NCI-H2107 treated with DMSO at 0.1 percent for 48 hours (cell line): ENCODE measurements around the gene LGI2.
"Not testable (repeated sequence)": the region's sequence is repeated elsewhere in the genome, so short reads cannot be mapped to it uniquely, and the experiment has no call there.

Experiments
- DNase-seq: peaks from one replicate; lab custom pipeline; 2025; ENCODE audit not compliant: unreplicated experiment; lab: John Stamatoyannopoulos, UW

Gene LGI2, protein sequence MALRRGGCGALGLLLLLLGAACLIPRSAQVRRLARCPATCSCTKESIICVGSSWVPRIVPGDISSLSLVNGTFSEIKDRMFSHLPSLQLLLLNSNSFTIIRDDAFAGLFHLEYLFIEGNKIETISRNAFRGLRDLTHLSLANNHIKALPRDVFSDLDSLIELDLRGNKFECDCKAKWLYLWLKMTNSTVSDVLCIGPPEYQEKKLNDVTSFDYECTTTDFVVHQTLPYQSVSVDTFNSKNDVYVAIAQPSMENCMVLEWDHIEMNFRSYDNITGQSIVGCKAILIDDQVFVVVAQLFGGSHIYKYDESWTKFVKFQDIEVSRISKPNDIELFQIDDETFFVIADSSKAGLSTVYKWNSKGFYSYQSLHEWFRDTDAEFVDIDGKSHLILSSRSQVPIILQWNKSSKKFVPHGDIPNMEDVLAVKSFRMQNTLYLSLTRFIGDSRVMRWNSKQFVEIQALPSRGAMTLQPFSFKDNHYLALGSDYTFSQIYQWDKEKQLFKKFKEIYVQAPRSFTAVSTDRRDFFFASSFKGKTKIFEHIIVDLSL

DNA sequence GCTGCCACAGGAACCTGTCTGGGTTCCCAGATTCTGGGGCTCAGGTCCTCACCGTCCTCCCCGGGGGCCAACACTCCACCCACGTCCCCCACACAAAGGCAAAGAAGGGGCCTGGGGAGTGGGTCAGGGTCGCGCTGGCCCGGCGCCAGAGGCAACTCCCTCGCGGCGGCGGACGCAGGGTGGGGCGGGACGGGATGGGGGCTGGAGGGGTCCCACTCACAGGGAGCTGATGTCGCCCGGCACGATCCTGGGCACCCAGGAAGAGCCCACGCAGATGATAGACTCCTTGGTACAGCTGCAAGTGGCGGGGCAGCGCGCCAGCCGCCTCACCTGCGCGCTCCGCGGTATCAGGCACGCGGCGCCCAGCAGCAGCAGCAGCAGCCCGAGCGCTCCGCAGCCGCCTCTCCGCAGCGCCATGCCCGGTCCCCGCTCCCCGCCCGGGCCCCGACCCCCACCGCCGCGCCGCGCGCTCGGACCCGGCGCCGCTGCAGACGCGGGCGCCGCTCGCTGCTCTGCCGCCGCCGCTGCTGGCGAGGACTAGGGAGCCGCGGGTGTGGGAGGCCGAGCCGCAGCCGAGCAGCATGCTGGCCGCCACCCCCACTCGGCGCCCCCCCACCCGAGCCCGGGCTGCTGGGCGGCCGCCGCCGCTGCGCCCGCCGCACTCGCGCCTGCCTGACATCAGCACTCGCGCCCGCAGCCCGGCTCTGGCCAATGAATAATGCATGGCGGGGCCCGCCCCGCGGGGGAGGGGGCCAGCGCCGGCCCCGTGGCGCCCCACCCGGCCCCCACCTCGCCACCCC, at the start of gene LGI2:
TSS of gene LGI2 (minus strand) at position 670 of the 800 bp plus-strand sequence. CDS start at position 417, 253 bp downstream.
- DNase-seq = no peak

DNA sequence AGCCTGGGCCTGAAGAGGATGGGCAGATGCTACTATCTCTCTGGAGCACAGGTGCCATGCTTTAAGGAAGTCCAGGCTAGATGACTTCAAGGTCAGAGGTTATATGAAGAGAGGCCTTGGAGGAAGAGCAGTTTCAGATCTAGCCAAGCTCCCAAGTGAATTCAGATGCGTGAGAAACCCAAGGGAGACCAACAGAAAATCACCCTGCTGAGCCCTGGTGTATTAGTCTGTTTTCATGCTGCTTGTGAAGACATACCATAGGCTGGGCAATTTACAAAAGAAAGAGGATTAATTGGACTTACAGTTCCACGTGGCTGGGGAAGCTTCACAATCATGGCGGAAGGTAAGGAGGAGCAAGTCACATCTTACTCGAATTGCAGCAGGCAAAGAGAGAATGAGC, 47.8 kb upstream of the LGI2 start:
- no peak for DNase-seq

DNA sequence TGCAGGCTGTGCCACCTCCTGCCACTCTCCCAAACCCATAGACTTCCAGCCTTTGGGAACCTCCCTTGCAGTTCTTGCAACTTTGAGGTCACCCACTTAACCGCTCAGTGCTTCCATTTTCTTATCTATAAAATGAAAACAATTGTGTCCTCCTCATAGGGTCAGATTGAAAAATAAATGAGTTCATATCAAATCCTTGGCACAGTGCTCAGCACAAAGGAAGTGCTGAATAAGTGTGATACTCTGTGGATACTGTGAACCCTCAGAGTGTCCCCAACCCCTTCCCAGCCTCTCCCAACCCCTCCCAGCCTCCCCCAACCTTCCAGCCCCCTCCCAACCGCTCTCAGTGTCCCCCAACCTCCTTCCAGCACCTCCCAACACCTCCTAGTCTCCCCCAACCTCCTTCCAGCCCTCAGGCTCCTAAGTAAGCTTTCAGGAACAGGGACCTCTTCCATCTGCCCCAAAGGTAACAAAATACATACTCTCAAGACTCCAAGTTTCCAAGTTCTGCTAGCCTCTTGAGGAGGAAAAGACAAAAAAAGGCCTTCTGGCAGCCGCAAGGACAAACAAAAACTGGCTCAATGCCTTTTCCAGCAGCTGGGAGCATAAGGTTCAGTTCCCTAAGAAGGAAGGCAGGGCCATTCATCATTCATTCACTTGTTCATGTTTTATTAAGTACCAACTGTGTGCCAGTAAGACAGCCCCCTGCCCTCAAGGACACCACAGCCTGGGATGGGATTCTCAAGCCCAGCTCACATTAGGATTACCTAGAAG, 46.1 kb upstream of the LGI2 start:
- DNase-seq = no peak

DNA sequence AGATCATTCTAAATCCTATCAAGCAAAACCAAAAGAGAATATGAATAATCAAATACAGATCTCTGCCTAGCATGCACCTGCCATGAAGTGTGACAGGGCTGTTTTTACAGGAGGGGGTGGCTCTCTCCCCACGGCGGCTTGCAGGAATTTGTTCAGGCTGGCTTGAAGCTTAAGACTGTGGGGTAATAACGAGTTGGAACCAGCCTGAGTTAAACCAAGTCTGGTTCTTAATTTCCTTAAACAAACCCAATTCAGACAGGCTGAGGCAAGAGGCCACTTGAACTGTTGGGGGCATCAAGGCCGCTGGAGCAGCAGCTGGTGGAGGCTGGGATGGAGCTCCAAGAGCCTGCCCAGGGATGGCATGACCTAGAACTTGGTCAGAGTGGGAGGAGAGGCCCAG, 45.1 kb upstream of the LGI2 start:
- no peak for DNase-seq

DNA sequence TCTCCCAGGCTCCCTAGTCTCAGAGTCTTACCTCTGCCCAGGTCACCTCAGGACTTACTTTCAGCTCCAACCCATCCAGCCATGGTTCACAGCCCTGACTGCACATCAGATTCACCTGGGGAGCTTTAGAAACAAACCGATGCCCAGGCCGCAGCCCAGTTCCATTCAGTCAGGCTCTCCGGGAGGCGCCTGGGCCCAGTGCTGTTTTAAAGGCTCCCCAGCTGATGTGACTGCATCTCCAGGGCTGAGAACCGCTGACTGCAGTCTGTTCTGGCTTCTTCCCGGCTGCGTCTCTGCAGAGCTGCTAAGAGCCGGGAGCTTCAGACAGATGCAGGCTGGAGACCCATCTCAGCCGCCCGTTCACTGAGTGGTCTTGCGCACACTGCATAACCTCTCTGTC, 44.4 kb upstream of the LGI2 start:
- no peak for DNase-seq

GRCh38 chr4:25070545-25070944, 39.8 kb upstream of the LGI2 start:
- no peak for DNase-seq

- DNase-seq = no peak
Observed at GRCh38 chr4:25069014-25069413, 38.3 kb upstream of the LGI2 start.

- DNase-seq = no peak
Observed at GRCh38 chr4:25068386-25068785, 37.6 kb upstream of the LGI2 start.

DNA sequence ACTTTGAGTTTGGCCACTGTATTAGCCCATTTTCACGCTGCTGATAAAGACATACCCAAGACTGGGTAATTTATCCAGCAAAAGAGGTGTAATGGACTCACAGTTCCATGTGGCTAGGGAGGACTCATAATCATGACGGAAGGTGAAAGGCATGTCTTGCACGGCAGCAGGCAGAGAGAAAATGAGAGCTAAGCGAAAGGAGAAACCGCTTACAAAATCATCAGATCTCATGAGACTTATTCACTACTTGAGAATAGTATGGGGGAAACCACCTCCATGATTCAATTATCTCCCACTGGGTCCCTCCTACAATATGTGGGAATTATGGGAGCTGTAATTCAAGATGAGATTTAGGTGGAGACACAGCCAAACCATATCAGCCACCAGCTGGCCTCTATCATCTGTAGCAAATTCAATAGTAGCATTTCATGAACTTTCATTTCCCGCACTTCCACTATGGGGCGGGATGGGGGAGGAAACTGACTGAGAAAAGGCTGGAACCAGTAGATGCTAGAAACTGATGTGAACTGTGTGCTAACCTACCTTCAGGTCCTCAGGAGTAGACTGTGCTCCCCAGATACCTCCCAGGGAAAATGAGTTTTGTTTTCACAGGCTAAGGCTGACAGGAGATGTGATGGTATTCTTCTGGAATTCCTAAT, 35.3 kb upstream of the LGI2 start:
- no peak for DNase-seq

- DNase-seq = no peak
Observed at GRCh38 chr4:25065431-25065858, 34.7 kb upstream of the LGI2 start.

DNA sequence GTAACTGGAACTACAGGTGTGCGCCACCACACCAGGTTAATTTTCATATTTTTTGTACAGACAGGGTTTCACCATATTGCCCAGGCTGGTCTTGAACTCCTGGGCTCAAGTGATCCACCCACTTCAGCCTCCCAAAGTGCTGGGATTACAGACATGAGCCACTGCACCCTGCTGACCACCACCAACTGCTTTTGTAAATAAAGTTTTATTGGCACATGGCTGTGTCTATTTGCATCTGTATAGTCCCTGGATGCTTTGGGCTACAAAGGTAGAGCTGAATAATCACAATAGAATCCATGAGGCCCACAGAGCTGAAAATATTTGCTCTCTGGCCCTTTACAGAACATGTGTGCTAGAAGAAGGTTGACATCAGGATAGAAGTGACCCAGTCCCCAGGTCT, 33.7 kb upstream of the LGI2 start:
- DNase-seq = not testable (repeated sequence)

DNA sequence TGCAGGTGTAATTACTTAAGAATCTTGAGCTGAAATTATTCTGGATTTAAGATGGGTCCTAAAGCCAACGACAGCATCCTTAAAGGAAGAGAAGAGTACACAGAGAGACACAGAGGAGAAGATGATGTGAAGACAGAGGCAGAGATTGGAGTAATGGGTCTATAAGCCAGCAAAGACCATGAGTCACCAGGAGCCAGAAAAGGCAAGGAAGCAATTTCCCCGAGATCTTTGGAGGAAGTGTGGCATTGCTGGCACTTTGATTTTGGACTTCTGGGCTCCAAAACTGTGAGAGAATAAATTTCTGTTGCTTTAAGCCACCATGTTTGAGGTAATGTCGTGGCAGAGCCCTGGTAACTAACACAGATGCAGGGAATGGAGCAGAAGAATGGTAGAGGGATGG, 32.4 kb upstream of the LGI2 start:
- no peak for DNase-seq

GRCh38 chr4:25062098-25062497, 31.4 kb upstream of the LGI2 start:
- no peak for DNase-seq

DNA sequence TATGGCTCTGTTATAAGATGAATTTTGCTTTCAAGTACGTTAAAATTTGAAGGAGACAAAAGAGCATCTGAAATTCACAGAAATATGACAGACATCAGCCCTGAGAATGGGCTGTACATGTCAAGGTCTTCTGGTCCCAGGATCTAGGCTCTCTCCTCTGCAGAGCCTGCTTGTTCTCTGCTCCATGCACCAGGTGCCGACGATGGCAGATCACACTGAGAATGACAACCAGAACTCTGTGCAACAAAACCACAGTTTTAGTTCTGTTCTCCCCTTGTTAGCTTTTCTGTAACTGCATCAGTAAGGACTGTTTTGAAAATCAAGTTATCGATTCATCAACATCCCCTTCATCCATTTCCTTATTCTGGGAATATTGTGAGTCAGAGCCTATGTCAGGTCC, 30.9 kb upstream of the LGI2 start:
- no peak for DNase-seq

DNA sequence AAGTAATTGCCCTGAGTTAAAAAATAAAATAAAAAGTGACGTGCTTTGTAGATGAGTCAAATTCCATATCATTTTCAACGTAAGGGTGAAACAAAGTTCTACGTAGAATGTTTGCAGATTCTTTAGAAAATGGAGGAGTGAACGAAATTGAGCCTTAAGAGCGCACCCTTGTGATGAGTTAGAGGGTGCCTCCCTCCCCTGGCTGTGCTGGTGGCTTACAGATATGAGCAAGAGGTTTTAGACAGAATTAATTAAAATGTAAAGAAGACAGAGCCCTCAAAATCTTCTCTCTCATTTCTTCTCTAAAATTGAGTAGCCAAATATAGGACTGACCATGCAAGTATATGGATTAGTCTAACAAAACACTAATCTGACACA, 30.2 kb upstream of the LGI2 start:
- no peak for DNase-seq

DNA sequence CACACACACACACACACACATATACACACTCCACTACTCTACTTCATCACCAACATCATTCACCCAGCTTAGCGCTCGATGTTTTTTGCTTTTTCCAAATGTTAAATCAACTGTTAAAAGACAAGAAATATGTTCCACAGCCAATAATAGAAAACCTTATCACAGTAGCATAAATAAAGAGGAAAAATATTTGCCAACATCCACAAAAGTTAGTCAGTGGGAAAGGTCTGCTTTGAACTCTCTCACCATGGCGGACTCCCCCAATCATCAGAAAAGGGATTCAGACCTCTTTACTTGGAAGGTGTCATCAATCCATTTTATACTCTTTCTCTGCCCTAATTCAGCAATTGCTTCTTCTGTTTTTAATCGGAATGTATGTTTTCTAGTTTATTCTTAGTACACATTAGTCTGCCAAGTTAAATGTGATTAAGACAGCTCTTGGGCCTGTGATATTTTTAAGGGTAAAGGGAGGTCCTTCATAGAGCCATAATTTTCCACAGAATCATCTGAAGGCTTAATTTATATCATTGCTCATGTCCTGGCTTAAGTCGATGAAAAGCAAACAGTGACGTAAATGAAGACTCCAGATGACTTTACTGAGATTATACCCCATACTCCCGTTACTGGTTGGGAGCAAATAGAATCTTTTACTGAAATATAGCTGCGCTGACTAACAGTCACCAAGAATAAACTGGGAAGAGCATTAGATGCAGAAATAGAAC, 29.7 kb upstream of the LGI2 start:
- DNase-seq = no peak

DNA sequence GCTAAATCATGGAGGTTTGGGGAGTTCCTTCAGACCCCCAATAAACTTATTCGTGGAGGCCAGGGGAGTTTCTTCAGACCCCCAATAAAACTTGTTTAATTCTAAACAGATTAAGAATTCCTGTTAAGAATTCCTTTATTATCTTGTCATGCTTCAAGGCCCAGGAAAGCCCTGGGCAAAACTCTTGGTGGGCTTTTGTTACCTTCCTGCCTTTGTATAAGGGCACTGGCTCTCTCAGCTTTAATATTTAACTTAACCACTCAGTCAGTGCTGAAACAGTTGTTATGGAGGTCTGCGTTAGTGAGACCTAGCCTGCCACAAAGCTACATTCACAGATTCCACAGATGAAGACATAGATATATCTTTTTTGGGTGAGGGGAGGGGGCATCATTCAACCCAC, 29.0 kb upstream of the LGI2 start:
- no peak for DNase-seq

DNA sequence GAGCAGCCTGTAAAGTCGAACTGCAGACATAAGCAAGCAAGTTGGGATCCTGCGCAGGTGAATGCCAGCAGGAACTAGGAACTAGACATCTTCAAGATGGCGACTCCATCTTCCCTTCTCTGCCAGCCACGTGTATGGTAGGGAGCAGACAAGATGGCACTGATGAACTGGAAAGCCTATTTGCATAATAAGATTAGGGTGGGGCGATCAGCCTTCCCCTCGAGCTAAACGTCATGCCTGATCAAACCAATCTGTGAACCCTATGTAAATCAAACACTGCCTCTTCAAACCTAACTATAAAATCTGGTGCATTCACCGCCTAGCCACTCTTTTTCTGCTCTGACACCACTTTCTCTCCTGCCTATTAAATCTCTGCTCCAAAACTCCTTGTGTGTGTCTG, 28.1 kb upstream of the LGI2 start:
- no peak for DNase-seq

- DNase-seq = no peak
Observed at GRCh38 chr4:25057299-25057698, 26.6 kb upstream of the LGI2 start.

- not testable (repeated sequence) for DNase-seq
Observed at GRCh38 chr4:25052037-25052436, 21.3 kb upstream of the LGI2 start.
